RWPE1 (cell line): ENCODE results near the gene CDAN1.

Experiments used
- CTCF ChIA-PET: fragments of 350-600 bp; sonication (Branson Sonifier 250); formaldehyde crosslinking; extraction: SDS; loops from one replicate; lab custom pipeline; 2021; lab: Yijun Ruan, JAX
- POLR2A ChIA-PET: fragments of 400-600 bp; formaldehyde crosslinking; extraction: SDS; loops from one replicate; lab custom pipeline; 2020; ENCODE audit warnings: antibody characterized with exemption; ENCODE audit not compliant: low non-redundant PET; lab: Yijun Ruan, JAX
- DNase-seq: peaks from one replicate; pipeline ENCODE4 v3.0.0; 2012; ENCODE audit warnings: low spot score
- H3K27ac ChIP-seq: fragments of 450-650 bp; 2 replicates; pipeline ENCODE4 v1.5.1; 2017
- CTCF ChIP-seq: fragments of 450-650 bp; conservative IDR thresholded peaks from 2 replicates; pipeline ENCODE4 v1.5.1; 2017; ENCODE audit warnings: low read depth, mild to moderate bottlenecking

CDAN1 gene

GRCh38 chr15:42716626-42717025 is 20.3 kb downstream of the CDAN1 start:
- TF ChIP-seq CTCF, result no peak
- no peak for DNase-seq
- ChIA-PET POLR2A (no interaction called here), CTCF (interaction anchor here (0.6 to 1.3 kb wide), 2 partner anchors 210 to 343 kb away, joined by 3 to 4 read pairs; no protein-coding TSS in a partner anchor)
- H3K27ac ChIP-seq, result no peak overlapping the region

GRCh38 chr15:42716125-42716524 is 20.8 kb downstream of the CDAN1 start:
- no peak for TF ChIP-seq CTCF
- ChIA-PET POLR2A (no interaction called here), CTCF (interaction anchor here (1.3 kb wide), 1 partner anchor 210 kb away, joined by 4 read pairs; no protein-coding TSS in a partner anchor)
- H3K27ac ChIP-seq, result no peak overlapping the region
- DNase-seq, result no peak

GRCh38 chr15:42712584-42712983 is 24.3 kb downstream of the CDAN1 start:
- no peak for TF ChIP-seq CTCF
- ChIA-PET CTCF (no interaction called here), POLR2A (no interaction called here)
- H3K27ac ChIP-seq, result no peak overlapping the region
- DNase-seq, result no peak

- ChIA-PET POLR2A (no interaction called here), CTCF (no interaction called here)
- H3K27ac ChIP-seq, result no peak overlapping the region
- TF ChIP-seq CTCF, result no peak
- DNase-seq, result no peak
These were observed 25.2 kb downstream of the CDAN1 start for GRCh38 chr15:42711746-42712145.

GRCh38 chr15:42710662-42711061 is 26.3 kb downstream of the CDAN1 start:
- no peak for TF ChIP-seq CTCF
- no peak overlapping the region for H3K27ac ChIP-seq
- POLR2A ChIA-PET, result no interaction called here
- DNase-seq, result no peak
- CTCF ChIA-PET, result no interaction called here

- no peak overlapping the region for H3K27ac ChIP-seq
- POLR2A ChIA-PET, result no interaction called here
- no peak for DNase-seq
- CTCF ChIA-PET, result no interaction called here
- no peak for TF ChIP-seq CTCF
These were observed 28.9 kb downstream of the CDAN1 start for GRCh38 chr15:42707873-42708544.
